GM19099 (cell line): ENCODE measurements around the gene FAM13A.

ENCODE experiments used
- POLR2A ChIP-seq: IDR thresholded peaks from 3 replicates; pipeline ENCODE4 v1.6.1; 2011; ENCODE audit warnings: low read depth; ENCODE audit not compliant: insufficient read length; ENCODE audit errors: extremely low read depth

FAM13A gene

DNA sequence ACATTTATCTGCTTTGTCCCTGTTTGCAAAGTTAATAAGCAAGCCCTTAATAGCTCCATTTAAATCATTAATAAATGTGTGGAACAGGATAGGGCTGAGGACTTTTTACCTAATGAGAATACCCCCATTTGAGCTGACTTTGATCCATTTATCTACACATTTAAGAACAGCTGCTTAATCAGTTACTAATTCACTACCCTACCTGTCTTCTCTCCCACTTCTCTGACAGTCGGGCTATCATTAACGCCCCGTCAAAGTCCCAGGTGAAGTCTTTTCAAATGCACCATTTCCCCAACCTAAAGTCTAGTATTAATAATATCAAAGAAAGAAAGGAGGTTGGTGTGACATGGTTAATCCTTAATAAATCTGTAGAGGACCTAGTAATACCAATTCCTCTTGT is 302.2 kb downstream of the FAM13A start:
- TF ChIP-seq POLR2A: no peak

DNA sequence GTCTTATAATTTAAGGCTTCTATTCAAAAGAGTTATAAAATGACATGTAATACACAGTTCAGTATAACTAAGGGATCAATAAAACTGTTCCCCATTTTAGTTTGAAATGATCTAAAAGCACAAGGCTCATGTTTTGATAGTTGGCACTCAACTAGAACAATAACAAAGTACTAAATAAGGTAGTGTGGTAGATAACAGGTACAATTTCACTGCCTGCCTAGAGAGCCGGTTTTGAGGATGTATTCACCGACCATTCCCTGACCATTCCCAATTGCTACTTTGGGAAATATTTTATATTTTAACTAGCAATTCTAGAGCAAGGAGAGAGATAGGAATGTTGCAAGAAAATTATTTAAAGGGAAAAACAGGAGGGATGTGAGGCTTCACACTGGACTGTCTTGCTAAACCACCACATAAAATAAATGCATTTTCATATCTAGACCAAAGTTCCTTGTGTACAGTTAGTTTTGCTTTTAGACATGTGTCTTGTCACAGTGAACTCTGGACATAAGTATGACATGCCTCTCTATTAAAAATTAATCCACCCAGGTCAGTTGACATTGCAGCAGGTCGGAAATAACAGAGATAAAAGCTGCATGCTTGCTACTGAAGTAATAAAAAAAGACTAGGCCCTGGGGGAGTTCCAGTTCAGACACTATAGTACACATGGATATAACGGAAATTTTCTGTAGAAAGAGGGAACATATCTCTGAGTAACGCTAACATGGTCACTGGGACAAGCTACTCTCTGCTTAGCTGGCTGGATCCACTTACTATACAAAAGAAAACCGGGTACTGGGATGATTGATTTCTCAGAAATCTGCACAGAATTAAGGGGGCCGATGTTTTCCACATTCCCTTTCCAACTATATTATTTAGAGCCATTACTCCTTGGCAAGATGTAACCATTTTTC is 303.1 kb downstream of the FAM13A start:
- TF ChIP-seq POLR2A: no peak

DNA sequence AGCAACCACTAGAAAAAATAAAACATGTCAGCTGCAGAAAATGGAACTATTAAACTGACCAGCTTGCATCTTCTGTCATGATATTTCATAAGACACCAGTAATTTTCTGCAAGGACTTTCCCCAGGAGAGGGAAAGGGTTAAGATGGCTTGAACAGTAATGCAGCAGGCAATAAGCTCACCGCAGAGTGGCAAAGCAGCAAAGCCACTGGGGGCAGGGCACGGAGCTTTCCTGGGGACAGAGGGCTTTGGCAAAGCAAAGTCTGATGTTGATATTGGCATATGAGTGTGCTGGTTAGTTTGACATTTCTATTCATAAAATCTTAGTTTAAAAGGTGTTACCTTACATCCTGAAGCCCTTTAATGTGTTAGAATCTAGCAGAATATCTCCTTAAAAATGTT is 304.2 kb downstream of the FAM13A start:
- TF ChIP-seq POLR2A: no peak

DNA sequence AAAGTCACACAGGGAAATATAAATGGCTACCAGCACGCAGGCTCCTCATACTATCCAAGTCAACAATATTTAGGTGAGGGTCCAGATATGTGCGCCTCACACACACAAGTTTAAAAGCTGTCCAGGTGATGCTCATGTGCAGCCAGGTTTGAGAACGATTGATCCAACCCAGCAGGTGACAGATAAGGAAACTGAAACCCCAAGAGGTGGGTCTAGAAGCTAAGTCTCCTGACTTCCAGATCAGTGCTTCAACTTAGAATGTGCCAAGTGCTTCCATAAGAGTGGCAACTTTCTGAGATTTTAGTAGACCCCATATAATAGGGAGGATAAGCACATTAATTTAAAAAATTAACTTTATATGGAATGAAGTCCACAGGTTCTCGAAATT is 304.9 kb downstream of the FAM13A start:
- TF ChIP-seq POLR2A: no peak

DNA sequence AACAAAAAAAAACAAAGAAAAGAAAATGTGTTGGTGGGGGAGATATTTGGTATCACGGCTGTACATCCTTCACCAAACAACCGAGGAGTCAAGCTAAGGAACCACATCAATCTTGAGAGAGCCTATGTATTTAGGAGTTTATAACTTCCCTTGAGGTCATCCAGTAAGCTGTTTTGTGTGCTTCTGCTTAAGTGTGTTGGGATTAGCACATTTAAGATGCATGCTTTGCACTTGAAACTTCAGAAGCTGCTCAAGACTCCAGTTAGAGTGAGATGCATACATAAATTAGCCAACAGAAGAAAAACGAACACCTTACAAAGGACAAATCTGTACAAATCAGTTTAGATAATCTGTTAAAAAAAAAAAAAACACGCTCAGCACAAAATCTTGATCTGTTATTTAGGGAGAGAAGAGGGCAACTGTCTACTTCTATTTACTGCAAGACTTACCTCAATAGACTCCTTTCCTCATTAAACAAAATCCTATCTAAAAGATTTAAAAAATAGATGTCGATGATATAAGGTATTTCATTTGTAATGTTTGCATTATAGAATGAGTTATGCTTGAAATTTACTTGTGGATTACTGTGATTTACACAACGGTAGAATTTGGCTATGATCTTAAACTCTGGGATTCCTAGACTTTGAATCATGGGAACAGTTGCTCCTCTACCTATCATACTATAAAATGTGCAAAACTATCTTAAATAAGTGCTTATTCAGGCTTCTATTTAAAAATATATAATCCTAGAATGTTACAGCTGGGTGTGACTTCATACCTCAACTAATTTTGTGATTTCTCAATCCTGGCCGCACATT is 305.5 kb downstream of the FAM13A start:
- TF ChIP-seq POLR2A: no peak

DNA sequence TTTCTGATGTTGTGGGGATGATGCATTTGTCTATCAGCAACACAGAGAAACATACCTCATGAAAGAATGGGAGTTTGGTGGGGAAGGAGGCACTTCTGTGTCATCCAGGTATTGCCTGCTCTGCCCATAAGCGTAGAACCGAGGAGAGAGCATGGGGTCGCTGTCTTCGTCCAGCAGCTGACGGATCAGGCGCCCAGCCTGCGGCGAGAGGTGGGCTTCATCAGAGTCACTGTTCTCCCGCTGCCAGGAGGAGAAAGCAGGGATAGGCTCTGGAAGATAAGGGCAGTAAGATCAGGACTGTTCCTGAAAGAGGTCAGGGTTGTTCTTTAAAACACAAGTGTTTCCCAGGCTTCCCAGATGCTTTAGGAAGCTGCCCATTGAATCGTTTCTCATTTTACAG is 306.6 kb downstream of the FAM13A start:
- no peak for TF ChIP-seq POLR2A

DNA sequence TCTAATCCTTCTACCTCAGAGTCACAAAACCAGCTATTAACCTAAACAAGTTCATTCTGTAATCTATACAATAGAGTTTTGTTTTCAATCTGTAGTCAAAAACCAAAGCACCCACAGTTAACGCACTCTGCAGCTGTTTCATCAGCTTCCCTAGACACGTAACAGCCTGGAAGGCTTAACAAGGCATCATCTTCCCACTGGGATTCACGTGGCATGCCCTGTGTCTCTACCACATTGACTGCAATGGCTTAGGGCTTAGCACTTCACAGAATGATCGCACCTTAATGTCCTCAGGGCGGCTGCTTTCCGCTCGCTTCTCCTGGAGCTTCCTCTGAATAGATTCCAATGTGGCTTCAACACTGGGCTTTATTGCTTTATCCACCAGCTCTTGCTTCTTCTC is 309.6 kb downstream of the FAM13A start:
- TF ChIP-seq POLR2A: no peak

DNA sequence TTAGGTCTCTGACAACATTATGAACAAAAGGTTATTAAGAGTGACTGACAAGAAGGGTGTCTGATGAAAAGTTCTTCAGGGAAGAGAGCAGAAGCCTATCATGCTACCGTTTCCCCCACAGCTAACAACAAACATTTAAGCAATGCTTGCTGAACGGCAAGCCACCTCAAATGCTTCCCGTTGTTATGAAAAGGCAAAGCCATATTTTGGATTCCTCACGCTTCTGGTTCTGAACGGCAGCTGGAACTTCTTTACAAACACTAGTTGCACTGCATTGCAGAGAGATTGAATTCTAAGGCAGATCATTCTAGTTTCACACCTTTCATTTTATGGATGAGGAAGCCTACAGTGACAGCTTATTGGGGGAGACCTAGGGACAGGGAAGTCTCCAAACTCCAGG is 310.8 kb downstream of the FAM13A start:
- no peak for TF ChIP-seq POLR2A

DNA sequence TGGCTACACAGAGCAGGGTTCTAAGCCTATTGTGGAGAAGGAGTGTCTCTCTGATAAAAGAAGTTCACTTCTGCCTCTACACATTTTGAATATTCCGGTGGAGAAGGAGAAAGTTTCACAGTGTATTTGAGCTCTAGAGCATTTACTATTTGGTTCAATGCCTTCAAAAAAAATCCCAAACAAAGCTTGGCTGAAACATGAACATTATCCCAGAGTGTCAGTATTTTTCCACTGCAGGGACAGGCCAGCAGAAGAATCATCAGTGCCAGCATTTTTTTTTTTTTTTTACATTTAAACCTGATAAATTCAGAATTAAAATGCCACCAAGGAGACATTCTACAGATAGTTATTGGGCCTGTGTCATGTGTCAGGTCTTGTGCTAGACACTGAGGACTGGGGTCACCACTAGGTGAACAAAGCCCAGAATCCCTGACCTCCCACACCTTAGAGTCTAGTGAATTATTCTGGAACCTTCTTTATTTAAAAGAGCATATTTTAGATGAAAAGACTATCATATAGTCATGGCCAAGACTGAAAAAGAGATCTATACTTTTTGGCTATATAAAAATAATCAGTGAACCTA is 311.3 kb downstream of the FAM13A start:
- TF ChIP-seq POLR2A: no peak

DNA sequence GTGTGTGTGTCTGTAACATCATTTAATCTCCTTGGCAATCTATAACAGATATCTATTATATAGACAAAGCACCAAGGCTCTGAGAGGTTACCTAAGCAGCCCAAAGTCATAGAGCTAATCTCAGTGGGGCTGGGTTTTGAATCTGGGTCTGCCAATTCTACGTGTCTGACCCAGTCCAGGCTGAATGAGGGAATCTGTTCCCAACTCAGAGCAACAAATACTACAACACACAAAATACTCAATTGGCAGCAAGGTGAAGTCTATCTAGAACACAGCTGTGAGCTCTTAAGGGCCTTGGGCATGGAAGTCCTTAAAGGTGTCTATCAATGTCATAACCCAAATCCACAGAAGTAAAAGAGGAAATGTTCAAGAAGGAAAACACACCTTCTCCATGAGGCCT is 311.8 kb downstream of the FAM13A start:
- no peak for TF ChIP-seq POLR2A

DNA sequence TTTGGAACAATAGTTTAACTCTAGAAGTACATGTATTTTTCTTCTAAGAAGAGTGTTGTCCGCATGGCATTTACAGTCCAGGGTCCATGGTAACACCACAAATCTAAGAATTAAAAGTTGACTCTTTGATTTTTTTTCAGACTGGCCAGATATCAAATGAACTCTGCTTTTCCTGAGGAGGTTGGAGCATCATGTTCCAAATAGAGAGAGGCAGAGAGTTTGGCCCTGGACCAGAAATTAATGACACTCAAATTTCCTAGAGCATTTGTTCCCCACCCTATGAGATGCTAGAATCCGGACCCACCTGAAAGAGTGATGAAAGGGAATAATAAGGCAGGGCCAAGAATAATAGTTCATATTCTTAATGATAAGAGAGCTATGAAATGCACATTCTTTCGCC is 312.4 kb downstream of the FAM13A start:
- TF ChIP-seq POLR2A: no peak

DNA sequence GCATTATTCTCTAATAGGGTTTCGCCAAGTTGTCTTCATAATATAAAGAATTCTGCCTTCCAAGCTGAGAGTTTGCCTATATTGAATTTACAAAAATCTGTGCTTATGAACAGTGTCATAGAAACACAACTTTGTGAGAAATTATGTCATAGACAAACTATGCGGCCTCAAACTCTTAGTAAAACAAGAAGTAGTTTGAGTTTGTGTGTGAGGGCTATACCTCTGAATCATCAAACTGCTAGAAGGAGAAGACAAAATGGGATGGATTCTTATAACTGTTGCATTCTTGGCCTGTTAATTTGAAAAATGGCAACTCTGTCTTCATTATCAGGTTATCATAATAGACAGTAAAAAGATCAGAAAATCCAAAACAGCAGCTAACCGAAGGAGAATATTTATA is 313.3 kb downstream of the FAM13A start:
- TF ChIP-seq POLR2A: no peak

DNA sequence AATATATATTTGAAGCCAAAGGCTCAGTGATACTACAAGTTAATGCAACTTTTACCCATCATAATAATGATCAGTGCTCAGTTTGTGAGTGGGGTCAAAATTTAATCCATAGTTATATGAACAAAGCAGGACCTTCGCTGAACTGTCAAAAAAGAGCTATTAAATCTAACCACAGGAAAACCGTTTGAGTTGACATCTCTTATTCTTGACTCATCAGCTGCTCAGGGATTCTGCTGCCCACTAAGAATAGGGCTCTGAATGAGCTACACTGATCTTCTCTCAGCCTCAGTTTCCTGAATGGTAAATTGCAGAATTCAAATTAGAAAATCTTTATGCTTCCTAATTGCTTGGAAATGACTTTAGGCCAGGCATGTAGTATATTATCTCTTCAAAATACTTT is 314.4 kb downstream of the FAM13A start:
- no peak for TF ChIP-seq POLR2A

DNA sequence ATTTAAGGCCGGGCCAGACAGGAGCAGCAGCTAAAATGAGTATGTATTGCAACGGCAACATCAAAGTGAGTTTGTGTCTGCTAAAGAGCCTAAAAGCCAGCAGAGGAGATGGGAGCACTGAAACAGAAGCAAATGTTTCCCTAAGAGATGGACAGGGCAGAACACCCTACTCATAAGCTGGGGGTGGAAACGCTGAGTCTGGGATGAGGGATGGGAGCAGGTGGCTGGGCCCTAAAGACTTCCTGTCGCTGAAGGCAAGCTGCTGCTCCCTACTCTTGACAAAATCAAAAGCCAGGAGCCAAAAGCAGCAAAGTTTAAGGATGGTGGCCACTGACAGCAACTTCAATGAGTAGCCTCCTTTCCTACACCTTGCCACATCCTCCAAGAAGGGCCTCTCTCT is 318.8 kb downstream of the FAM13A start:
- no peak for TF ChIP-seq POLR2A

DNA sequence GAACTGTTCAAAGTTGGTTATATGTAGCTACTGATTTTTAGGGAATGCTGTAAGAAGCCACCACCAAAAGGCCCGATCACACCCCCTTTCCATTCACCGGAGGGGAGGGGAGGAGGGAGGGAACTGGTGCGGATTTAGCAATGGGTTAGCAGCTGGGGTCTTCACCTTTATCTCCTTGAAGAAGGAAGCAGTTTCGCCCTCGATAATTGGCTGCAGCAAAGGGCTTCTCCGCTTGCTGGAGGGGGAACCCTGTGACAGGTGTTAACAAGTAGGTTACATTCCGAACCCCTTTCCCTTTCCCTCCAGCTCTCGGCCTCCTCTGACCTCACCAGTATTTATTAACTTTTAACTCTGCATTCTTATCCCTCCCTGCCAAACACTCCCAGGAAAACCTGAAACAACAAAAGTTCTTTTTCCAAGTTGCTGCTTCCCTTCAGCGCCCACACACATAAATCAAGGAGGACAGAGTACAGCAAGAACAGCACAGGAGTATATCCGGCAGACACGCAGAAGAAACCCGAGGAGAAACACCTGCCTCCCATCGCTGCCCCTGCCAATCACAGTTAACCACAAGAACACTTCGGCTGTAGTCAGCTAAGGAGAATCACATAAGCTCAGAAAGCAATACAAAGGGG is 319.6 kb downstream of the FAM13A start:
- no peak for TF ChIP-seq POLR2A
